Psoas muscle (tissue), 8 donors: ENCODE results near the gene DGCR2. TPM values are rescaled to one million over a fixed set of nuclear protein-coding genes. Genes with fewer than 3 reads are reported as not detected.

Experiments used
- ATAC-seq, 4 donors: fragments of 200-7000 bp; cut with Tn5 transposase; one replicate each; pipeline ENCODE4 v1.9.1; 2020; ENCODE audit warnings: moderate library complexity in 3 of 4, mild to moderate bottlenecking in 2 of 4
- DNase-seq, 2 donors: peaks; one replicate each; pipeline ENCODE4 v3.0.0-alpha.2; 2020
- H3K27ac ChIP-seq: fragments of 200-600 bp; one replicate; pipeline ENCODE4 v1.8.0; 2022
- H3K27me3 ChIP-seq, 3 donors: fragments of 200-600 bp in 1 of 3; one replicate each; pipeline versions ENCODE4 v1.6.1 to v1.8.0; 2013 to 2022; ENCODE audit warnings: low read length in 2 of 3, mild to moderate bottlenecking in 2 of 3, moderate library complexity in 1 of 3; ENCODE audit not compliant: insufficient read depth in 3 of 3
- H3K36me3 ChIP-seq, 2 donors: fragments of 200-600 bp in 1 of 2; one replicate each; pipeline versions ENCODE4 v1.6.1 to v1.8.0; 2013 to 2022; ENCODE audit warnings: low read depth in 1 of 2, mild to moderate bottlenecking in 1 of 2, moderate library complexity in 1 of 2; ENCODE audit not compliant: insufficient read depth in 1 of 2
- H3K4me1 ChIP-seq: fragments of 200-600 bp; one replicate; pipeline ENCODE4 v1.8.0; 2022
- H3K4me3 ChIP-seq: fragments of 200-600 bp; one replicate; pipeline ENCODE4 v1.8.0; 2022; ENCODE audit warnings: mild to moderate bottlenecking
- H3K9me3 ChIP-seq: fragments of 200-600 bp; one replicate; pipeline ENCODE4 v1.8.0; 2022
- CTCF ChIP-seq: fragments of 200-600 bp; IDR thresholded peaks from one replicate; pipeline ENCODE4 v1.8.0; 2022; ENCODE audit warnings: antibody characterized with exemption
- WGBS, 3 donors: extraction: QIAGEN DNeasy Blood & Tissue Kit; methylation state at CpG; one replicate each; pipeline versions ENCODE4 v1.1.6 to v1.1.7; 2013; 5-methylcytosine and 5-hydroxymethylcytosine counted together
- intact Hi-C, 2 donors: fragments of 100-400 bp; cut with DNase I; formaldehyde crosslinking; loops; one replicate each; pipeline versions ENCODE4 v1.11.0 to v1.14.2; 2022
- polyA plus RNA-seq, 3 donors: library from polyadenylated mRNA; stranded (reverse); fragments of 200-250 nt; gene quantifications; one replicate each; pipeline ENCODE4 v1.2.3, GENCODE V29; 2013
- total RNA-seq, 4 donors: library from RNA; stranded (reverse); fragmentation: NEBNext Ultra II Directional in 2 of 4; extraction: Animal tissue kit (Norgen Biotek cat#: 25700) in 2 of 4; gene quantifications; one replicate each; pipeline versions ENCODE4 v1.2.1 to v1.2.4, GENCODE V29; 2021 to 2023
- donor health status: healthy with polysubstance abuse.
- donor health status: DM: no; HTN: no; CAD: no; lungs with moderate emphysema.
- donor health status: Bipolar disorder and iron deficiency.
- donor health status: healthy.
- donor health status: DM: yes; HTN: yes; CAD: no.
- donor health status: DM: no; HTN: no; CAD: no.
- donor health status: DM: no; HTN: no; CAD: no.
- donor health status: DM: yes; HTN: yes; CAD: no.

The DGCR2 gene
- total and polyA plus RNA-seq, 7 donors = 13.1 to 27.6 (median 24.5) TPM

DNA sequence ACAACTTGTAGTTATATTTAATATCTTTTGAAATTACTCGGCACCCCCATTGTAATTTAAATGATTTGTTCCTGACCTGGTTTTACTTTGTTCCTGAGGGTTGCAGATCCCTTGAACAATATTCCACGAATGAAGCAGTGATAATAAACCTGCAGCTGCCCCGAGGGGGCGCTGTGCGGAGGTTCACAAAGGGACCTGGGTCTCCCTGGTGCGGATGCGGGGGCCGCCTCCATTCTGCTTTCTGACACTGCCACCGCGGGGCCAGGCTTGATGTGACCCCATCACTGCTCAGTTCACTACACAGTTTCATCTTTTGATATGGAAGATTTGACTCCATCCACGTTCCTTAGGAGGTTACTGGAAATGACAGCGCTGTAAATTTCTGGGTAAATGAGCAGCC lies 123.2 kb downstream of the DGCR2 start:
- peaks cover 0 to 28% (median 2%) of the 10 kb centered on the region in 3 donors for H3K27me3 ChIP-seq

GRCh38 chr22:18997925-18998315 lies 124.3 kb downstream of the DGCR2 start:
- Histone ChIP-seq H3K4me1 (no peaks in the 10 kb centered on the region), H3K27me3 (peaks cover 0 to 31% (median 2%) of the 10 kb centered on the region in 3 donors), H3K36me3 (no peaks in the 10 kb centered on the region), H3K4me3 (no peak overlapping the region), H3K27ac (no peak overlapping the region), H3K9me3 (no peaks in the 10 kb centered on the region)
- no peak for DNase-seq
- ATAC-seq = no peak
- intact Hi-C loops = no loop called here
- WGBS, 3 donors = 32 to 35% (median 33%) methylated on average over 22 of the region's 22 CpGs
- no peak for TF ChIP-seq CTCF

More for the DNA sequence above, 123.2 kb downstream of the DGCR2 start:
- intact Hi-C loops = no loop called here
- Histone ChIP-seq H3K4me1 (no peaks in the 10 kb centered on the region), H3K9me3 (no peaks in the 10 kb centered on the region), H3K36me3 (no peaks in the 10 kb centered on the region), H3K4me3 (no peak overlapping the region), H3K27ac (no peak overlapping the region)
- no peak for TF ChIP-seq CTCF
- 31 to 38% (median 36%) methylated on average over 12 of the region's 12 CpGs for WGBS, 3 donors
- DNase-seq (no peak), ATAC-seq (no peak)

- H3K27ac ChIP-seq = no peak overlapping the region
- intact Hi-C loops = no loop called here
- H3K4me1 ChIP-seq = no peaks in the 10 kb centered on the region
- DNase-seq (no peak), ATAC-seq (no peak)
- H3K36me3 ChIP-seq = no peaks in the 10 kb centered on the region
- no peak for TF ChIP-seq CTCF
- H3K9me3 ChIP-seq = no peaks in the 10 kb centered on the region
- 83 to 92% (median 83%) methylated on average over 12 of the region's 12 CpGs for WGBS, 3 donors
- H3K4me3 ChIP-seq = no peak overlapping the region
- H3K27me3 ChIP-seq = peaks cover 0 to 33% (median 2%) of the 10 kb centered on the region in 3 donors
Observed at GRCh38 chr22:18997306-18997924, 124.8 kb downstream of the DGCR2 start.

DNA sequence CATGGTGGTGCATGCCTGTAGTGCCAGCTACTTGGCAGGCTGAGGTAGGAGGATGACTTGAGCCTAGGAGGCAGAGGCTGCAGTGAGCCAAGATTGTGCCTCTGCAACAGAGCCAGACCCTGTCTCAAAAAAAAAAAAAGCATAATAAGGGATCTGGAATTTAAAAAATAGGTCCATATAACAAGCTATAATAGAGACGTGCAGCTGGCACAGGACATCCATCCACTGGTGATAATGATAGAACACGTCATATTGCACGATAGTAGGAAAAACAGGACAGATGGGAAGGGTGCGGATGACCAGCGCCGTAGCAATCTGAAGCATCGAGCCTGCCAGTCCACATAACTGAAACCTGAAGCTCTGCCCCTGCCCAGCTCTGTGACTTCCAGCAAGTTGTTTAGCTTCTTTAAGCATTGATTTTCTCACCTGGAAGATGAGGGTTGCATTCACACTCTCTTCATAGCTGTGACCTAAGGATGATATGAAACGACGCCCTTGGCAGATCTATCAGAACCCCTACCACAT lies 125.8 kb downstream of the DGCR2 start:
- TF ChIP-seq CTCF = no peak
- ATAC-seq = no peak
- Histone ChIP-seq H3K9me3 (no peaks in the 10 kb centered on the region), H3K4me1 (no peaks in the 10 kb centered on the region), H3K4me3 (no peak overlapping the region), H3K36me3 (no peaks in the 10 kb centered on the region), H3K27ac (no peak overlapping the region), H3K27me3 (peaks cover 0 to 41% (median 2%) of the 10 kb centered on the region in 3 donors)
- 80 to 85% (median 84%) methylated on average over 9 of the region's 9 CpGs for WGBS, 3 donors
- DNase-seq = no peak
- intact Hi-C loops = no loop called here

- Histone ChIP-seq H3K4me1 (no peaks in the 10 kb centered on the region), H3K27me3 (peaks cover 0 to 36% (median 0%) of the 10 kb centered on the region in 3 donors), H3K36me3 (no peaks in the 10 kb centered on the region), H3K27ac (no peak overlapping the region), H3K9me3 (no peaks in the 10 kb centered on the region), H3K4me3 (no peak overlapping the region)
- no peak for ATAC-seq
- no peak for DNase-seq
- TF ChIP-seq CTCF = no peak
- intact Hi-C loops = no loop called here
- 81 to 86% (median 84%) methylated on average over 9 of the region's 9 CpGs for WGBS, 3 donors
Observed at GRCh38 chr22:18995327-18995711, 126.9 kb downstream of the DGCR2 start.
